ENCODE data around the gene CRADD. TPM values are rescaled to one million over a fixed set of nuclear protein-coding genes. Genes with fewer than 3 reads are reported as not detected.

The CRADD gene
- total and polyA plus RNA-seq, 10 of the 15 experiments (the other 5 are each of a cell fraction or from before 2014, with no cell fraction given), result 7.6 to 15.5 (median 11.7) TPM

DNA sequence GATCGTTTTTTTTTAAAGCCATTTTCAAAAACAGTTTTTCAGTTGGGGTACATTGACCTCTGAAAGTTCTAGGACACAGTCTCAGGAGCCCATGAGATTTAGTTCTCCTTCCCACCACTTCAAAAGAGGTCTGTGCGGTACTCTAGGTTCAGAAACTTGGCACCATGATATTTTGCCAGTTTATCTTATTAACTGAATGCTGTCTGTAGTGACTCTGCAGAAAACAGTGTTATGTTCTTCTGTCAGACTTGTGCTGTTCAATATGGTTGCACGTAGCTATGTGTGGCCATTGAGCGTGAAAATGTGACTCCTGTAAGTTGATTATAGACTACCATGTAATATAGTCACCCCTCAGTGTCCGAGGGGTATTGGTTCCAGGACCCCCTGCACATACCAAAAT is 35.9 kb downstream of the CRADD start (continued):
- TF ChIP-seq ATF7 (IDR thresholded peaks at IDR 0.05; ENCODE audit: low read depth), result no peak
- TF ChIP-seq SIN3A (IDR thresholded peaks at IDR 0.05; ENCODE audit: low read depth, low read length), result no peak
- no peak for TF ChIP-seq ZBED1 (IDR thresholded peaks at IDR 0.05; ENCODE audit: borderline replicate concordance)

DNA sequence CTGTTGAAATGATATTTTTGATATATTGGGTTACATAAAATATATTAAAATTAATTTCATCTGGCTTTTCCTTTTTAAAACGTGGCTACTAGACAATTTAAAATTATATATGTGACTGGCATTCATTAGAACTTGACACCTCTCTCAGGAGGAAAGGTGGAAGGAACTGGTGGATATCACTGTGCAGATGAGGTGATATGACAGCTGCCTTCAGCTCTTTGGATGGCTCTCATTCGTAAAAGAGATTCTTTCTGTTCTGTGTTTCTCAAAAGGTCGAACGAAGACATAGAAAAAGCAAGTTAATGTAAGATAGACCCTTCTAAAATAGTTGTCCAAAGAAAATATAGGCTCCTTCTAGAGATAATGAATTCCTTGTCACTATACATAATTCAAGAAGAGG is 36.6 kb downstream of the CRADD start:
- BruUV-seq (replicated peaks), result no TSS peak
- Histone ChIP-seq H3K4me3 (no peak overlapping the region), H3K36me3 (ENCODE audit: control insufficient read depth in 2 of 2, insufficient read depth in 2 of 2, low read length in 1 of 2) (no peaks in the 10 kb centered on the region), H4K20me1 (ENCODE audit: control insufficient read depth, insufficient read depth) (no peaks in the 10 kb centered on the region), H3K27me3 (replicated peaks in 1 of 2; ENCODE audit: control insufficient read depth in 2 of 2, insufficient read depth in 2 of 2, low read length in 1 of 2) (no peaks in the 10 kb centered on the region), H3K79me2 (ENCODE audit: control insufficient read depth, insufficient read depth, low read length) (no peaks in the 10 kb centered on the region), H3K9ac (ENCODE audit: control insufficient read depth, insufficient read depth, low read length) (no peak overlapping the region), H2AFZ (ENCODE audit: control insufficient read depth, low read depth, low read length) (no peak overlapping the region), H3K9me3 (replicated peaks; ENCODE audit: control insufficient read depth, insufficient read depth, low read length) (peaks cover 7% of the 10 kb centered on the region), H3K27ac (ENCODE audit: control insufficient read depth, insufficient read depth) (no peak overlapping the region), H3K4me1 (ENCODE audit: control insufficient read depth, insufficient read depth, low read length) (no peaks in the 10 kb centered on the region), H3K4me2 (ENCODE audit: control insufficient read depth, insufficient read depth) (no peak overlapping the region)
- TF ChIP-seq SMAD1 (IDR thresholded peaks at IDR 0.05; ENCODE audit: low read depth, partially characterized antibody), result no peak
- no peak for FAIRE-seq
- ChIA-PET CTCF (interaction anchor here (1.1 kb wide), 1 partner anchor 388 kb away, joined by 3 read pairs; no protein-coding TSS in a partner anchor), SMC1A (ENCODE audit: uncharacterized antibody, unreplicated experiment) (interaction anchor here (0.7 to 1.8 kb wide), 2 partner anchors 52 to 64 kb away, joined by 3 to 5 read pairs; no protein-coding TSS in a partner anchor), POLR2A (no interaction called here), RAD21 (ENCODE audit: unreplicated experiment) (interaction anchor here (0.6 kb wide), 1 partner anchor 167 kb away, joined by 3 read pairs; no protein-coding TSS in a partner anchor)
- in situ Hi-C loops (cut with MboI) (no loop called here), intact Hi-C loops (cut with micrococcal nuclease; ENCODE audit: unreplicated experiment) (no loop called here)
- no peak for DNase-seq (ENCODE audit: low read depth, low spot score)
- WGBS (ENCODE audit: insufficient coverage, insufficient replicate concordance, low lambda C conversion rate, missing lambda C conversion rate), result 64% methylated on average over 4 of the region's 4 CpGs
- no peak for ATAC-seq

DNA sequence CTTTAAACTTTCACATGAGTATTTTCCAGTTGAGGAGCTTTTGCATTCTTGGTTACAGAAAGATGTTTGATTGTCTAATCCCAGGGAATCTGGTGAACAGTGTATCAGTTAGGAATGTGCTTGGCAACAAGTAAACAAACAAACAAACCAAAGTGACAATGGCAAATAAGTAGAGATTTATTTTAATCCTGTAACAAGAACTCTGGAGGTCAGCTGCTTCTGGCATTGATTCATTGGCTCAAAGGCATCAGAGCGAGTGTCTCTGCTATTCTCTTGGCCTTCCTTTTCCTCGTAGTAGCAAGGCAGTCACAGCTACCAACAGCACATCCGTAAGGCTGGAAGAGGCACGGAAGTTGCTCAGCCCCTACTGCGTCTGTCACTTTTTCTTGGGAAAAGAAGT is 37.2 kb downstream of the CRADD start:
- Histone ChIP-seq H3K9me3 (replicated peaks; ENCODE audit: control insufficient read depth, insufficient read depth, low read length) (peaks cover 7% of the 10 kb centered on the region), H4K20me1 (ENCODE audit: control insufficient read depth, insufficient read depth) (no peaks in the 10 kb centered on the region), H3K36me3 (ENCODE audit: control insufficient read depth in 2 of 2, insufficient read depth in 2 of 2, low read length in 1 of 2) (no peaks in the 10 kb centered on the region), H3K4me1 (ENCODE audit: control insufficient read depth, insufficient read depth, low read length) (no peaks in the 10 kb centered on the region), H2AFZ (ENCODE audit: control insufficient read depth, low read depth, low read length) (no peak overlapping the region), H3K4me2 (ENCODE audit: control insufficient read depth, insufficient read depth) (no peak overlapping the region), H3K27ac (ENCODE audit: control insufficient read depth, insufficient read depth) (no peak overlapping the region), H3K9ac (ENCODE audit: control insufficient read depth, insufficient read depth, low read length) (no peak overlapping the region), H3K27me3 (replicated peaks in 1 of 2; ENCODE audit: control insufficient read depth in 2 of 2, insufficient read depth in 2 of 2, low read length in 1 of 2) (no peaks in the 10 kb centered on the region), H3K4me3 (no peak overlapping the region), H3K79me2 (ENCODE audit: control insufficient read depth, insufficient read depth, low read length) (no peaks in the 10 kb centered on the region)
- no TSS peak for BruUV-seq (replicated peaks)
- no peak for ATAC-seq
- in situ Hi-C loops (cut with MboI), result no loop called here
- no peak for FAIRE-seq
- intact Hi-C loops (cut with micrococcal nuclease; ENCODE audit: unreplicated experiment), result no loop called here
- RAD21 ChIA-PET (ENCODE audit: unreplicated experiment), result no interaction called here
- no peak for DNase-seq (ENCODE audit: low read depth, low spot score)
- SMC1A ChIA-PET (ENCODE audit: uncharacterized antibody, unreplicated experiment), result interaction anchor here (0.7 kb wide), 1 partner anchor 65 kb away, joined by 3 read pairs; no protein-coding TSS in a partner anchor
- CTCF ChIA-PET, result interaction anchor here (1.1 kb wide), 1 partner anchor 388 kb away, joined by 3 read pairs; no protein-coding TSS in a partner anchor
- WGBS (ENCODE audit: insufficient coverage, insufficient replicate concordance, low lambda C conversion rate, missing lambda C conversion rate), result 75% methylated on average over 5 of the region's 5 CpGs
- POLR2A ChIA-PET, result no interaction called here
- TF ChIP-seq CBX3 (IDR thresholded peaks at IDR 0.05; ENCODE audit: borderline replicate concordance, low read depth) (no peak), EZH2 (IDR thresholded peaks at IDR 0.05; ENCODE audit: borderline replicate concordance, control insufficient read depth, low read depth, low read length) (no peak), LARP7 (IDR thresholded peaks at IDR 0.05) (no peak), ZNF24 (IDR thresholded peaks at IDR 0.05) (no peak), JUND (IDR thresholded peaks at IDR 0.05; ENCODE audit: low read depth, low read length) (no peak), RBBP5 (conservative IDR thresholded peaks at IDR 0.05) (no peak), MYC (IDR thresholded peaks at IDR 0.05; ENCODE audit: insufficient read depth, insufficient read length, insufficient replicate concordance, low read length, severe bottlenecking) (no peak), SMC3 (IDR thresholded peaks at IDR 0.05; ENCODE audit: borderline replicate concordance, low read length) (no peak)
- TF ChIP-seq, protein P1, sequence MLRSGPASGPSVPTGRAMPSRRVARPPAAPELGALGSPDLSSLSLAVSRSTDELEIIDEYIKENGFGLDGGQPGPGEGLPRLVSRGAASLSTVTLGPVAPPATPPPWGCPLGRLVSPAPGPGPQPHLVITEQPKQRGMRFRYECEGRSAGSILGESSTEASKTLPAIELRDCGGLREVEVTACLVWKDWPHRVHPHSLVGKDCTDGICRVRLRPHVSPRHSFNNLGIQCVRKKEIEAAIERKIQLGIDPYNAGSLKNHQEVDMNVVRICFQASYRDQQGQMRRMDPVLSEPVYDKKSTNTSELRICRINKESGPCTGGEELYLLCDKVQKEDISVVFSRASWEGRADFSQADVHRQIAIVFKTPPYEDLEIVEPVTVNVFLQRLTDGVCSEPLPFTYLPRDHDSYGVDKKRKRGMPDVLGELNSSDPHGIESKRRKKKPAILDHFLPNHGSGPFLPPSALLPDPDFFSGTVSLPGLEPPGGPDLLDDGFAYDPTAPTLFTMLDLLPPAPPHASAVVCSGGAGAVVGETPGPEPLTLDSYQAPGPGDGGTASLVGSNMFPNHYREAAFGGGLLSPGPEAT (IDR thresholded peaks at IDR 0.05; ENCODE audit: low read depth), result no peak
- TF ChIP-seq, protein P2, sequence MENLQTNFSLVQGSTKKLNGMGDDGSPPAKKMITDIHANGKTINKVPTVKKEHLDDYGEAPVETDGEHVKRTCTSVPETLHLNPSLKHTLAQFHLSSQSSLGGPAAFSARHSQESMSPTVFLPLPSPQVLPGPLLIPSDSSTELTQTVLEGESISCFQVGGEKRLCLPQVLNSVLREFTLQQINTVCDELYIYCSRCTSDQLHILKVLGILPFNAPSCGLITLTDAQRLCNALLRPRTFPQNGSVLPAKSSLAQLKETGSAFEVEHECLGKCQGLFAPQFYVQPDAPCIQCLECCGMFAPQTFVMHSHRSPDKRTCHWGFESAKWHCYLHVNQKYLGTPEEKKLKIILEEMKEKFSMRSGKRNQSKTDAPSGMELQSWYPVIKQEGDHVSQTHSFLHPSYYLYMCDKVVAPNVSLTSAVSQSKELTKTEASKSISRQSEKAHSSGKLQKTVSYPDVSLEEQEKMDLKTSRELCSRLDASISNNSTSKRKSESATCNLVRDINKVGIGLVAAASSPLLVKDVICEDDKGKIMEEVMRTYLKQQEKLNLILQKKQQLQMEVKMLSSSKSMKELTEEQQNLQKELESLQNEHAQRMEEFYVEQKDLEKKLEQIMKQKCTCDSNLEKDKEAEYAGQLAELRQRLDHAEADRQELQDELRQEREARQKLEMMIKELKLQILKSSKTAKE (IDR thresholded peaks at IDR 0.05; ENCODE audit: low read depth, poor library complexity, severe bottlenecking), result no peak

Measured in GM12878 (cell line).